ENCODE results near the gene CABP4. TPM values are rescaled to one million over a fixed set of nuclear protein-coding genes. Genes with fewer than 3 reads are reported as not detected.

The CABP4 gene
- total RNA-seq, 1 donor from 2014 or later, result 0.17 TPM

DNA sequence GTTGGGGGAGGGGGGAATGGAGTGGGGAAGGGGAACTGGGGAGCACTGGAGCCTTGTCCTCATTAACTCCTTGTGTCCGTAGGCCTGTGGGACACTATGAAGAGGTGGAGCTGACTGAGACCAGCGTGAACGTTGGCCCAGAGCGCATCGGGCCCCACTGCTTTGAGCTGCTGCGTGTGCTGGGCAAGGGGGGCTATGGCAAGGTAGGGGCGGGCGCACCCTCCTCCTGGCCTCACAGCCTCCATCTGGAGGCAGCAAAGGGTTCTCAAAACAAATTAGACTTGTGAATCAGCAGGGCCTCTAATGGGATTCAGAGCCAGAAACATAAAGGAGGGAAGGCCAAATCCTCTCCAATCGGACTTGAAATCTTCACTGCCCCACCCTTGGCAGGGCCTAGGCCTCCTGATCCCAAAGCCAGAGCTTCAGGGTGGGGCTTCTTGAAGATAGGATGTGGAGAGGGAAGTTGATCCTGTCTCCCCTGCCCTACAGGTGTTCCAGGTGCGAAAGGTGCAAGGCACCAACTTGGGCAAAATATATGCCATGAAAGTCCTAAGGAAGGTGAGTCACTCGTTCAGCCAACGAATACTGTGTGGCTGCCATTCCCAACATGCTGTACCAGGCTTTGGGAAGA is 26.0 kb upstream of the CABP4 start:
- H3K4me3 ChIP-seq (ENCODE audit: low read depth, low read length), result peak overlapping the region; percentile 64
- no peaks in the 10 kb centered on the region for H3K36me3 ChIP-seq (ENCODE audit: control insufficient read depth, insufficient read depth, low read length)
- TF ChIP-seq CTCF (IDR thresholded peaks at IDR 0.05; ENCODE audit: insufficient read depth, low read length, poor library complexity, severe bottlenecking), result no peak
- DNase-seq (ENCODE audit: low read depth), result no peak
- H3K27me3 ChIP-seq (ENCODE audit: control insufficient read depth, insufficient read depth, low read length), result no peaks in the 10 kb centered on the region

DNA sequence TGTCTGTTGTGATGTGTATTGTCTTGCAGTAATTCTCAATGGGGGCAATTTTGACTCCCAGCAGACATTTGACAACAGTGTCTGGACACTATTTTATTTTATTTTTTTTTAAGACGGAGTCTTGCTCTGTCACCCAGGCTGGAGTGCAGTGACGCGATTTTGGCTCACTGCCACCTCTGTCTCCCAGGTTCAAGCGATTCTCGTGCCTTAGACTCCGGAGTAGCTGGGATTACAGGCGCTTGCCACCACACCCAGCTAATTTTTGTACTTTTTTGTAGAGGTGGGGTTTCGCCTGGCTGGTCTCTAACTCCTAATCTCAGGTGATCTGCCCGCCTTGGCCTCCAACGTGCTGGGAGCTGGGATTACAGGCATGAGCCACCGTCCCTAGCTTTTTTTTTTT is 25.4 kb upstream of the CABP4 start:
- no peaks in the 10 kb centered on the region for H3K36me3 ChIP-seq (ENCODE audit: control insufficient read depth, insufficient read depth, low read length)
- no peak overlapping the region for H3K4me3 ChIP-seq (ENCODE audit: low read depth, low read length)
- TF ChIP-seq CTCF (IDR thresholded peaks at IDR 0.05; ENCODE audit: insufficient read depth, low read length, poor library complexity, severe bottlenecking), result no peak
- no peaks in the 10 kb centered on the region for H3K27me3 ChIP-seq (ENCODE audit: control insufficient read depth, insufficient read depth, low read length)
- DNase-seq (ENCODE audit: low read depth), result no peak

DNA sequence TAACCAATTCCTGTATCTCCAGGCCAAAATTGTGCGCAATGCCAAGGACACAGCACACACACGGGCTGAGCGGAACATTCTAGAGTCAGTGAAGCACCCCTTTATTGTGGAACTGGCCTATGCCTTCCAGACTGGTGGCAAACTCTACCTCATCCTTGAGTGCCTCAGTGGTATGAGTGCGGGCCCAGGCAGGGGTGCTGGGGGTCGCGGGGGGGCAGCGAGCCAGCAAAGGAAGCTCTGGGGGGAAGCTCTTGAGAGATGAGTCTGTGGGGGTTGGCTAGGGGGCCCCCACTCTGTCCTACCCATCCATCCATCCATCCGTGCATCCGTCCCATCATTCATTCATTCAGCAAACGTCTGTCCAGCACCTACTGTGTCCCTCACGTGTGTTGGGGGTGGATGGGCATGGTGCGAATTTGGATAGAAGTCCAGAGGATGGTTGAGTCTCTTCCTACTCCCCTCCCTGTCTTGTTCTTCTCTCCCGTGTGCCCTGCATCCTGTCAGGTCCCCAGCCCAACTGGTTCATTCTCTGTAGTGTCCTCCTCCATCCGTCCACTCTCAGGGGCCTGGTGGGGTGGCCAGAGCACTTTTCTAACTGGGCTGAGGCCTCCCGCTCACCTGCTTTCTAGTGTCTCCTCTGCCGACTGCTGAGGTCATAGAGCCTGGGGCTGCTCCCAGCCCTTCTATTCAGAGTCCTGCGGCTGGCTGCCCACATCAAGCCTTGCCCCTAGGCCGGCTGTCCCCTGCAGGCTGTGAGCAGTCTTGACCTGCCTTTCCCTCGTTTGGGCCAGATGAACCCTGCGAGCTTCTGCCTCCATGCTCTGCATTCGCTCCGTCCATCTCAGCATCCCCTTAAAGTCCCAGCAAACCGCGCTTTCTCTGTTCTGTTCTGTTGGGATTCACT is 23.6 kb upstream of the CABP4 start:
- TF ChIP-seq CTCF (IDR thresholded peaks at IDR 0.05; ENCODE audit: insufficient read depth, low read length, poor library complexity, severe bottlenecking), result no peak
- no peak for DNase-seq (ENCODE audit: low read depth)
- no peaks in the 10 kb centered on the region for H3K27me3 ChIP-seq (ENCODE audit: control insufficient read depth, insufficient read depth, low read length)
- H3K4me3 ChIP-seq (ENCODE audit: low read depth, low read length), result no peak overlapping the region
- H3K36me3 ChIP-seq (ENCODE audit: control insufficient read depth, insufficient read depth, low read length), result no peaks in the 10 kb centered on the region

DNA sequence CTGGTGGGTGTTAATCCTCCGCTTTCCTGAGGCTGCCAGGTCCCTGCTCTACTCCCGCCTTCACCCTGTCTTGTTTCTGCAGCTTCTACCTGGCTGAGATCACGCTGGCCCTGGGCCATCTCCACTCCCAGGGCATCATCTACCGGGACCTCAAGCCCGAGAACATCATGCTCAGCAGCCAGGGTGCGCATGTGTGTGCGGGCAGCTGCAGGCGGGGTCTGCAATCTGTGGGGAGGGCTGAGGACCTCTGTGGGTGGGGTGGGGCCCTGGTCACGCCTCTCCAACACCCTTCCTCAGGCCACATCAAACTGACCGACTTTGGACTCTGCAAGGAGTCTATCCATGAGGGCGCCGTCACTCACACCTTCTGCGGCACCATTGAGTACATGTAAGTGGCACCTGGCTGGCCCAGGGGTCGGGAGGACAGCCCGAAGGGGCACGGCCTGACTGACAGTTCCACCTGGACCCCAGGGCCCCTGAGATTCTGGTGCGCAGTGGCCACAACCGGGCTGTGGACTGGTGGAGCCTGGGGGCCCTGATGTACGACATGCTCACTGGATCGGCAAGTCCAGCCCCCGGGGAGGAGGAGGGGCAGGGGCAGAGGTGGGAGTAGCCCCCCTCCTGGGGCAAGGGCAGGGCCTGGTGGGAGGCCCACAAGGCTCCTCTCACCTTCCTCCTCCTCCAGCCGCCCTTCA is 22.4 kb upstream of the CABP4 start:
- TF ChIP-seq CTCF (IDR thresholded peaks at IDR 0.05; ENCODE audit: insufficient read depth, low read length, poor library complexity, severe bottlenecking), result no peak
- no peak for DNase-seq (ENCODE audit: low read depth)
- H3K27me3 ChIP-seq (ENCODE audit: control insufficient read depth, insufficient read depth, low read length), result no peaks in the 10 kb centered on the region
- peaks cover 2% of the 10 kb centered on the region for H3K36me3 ChIP-seq (ENCODE audit: control insufficient read depth, insufficient read depth, low read length)
- H3K4me3 ChIP-seq (ENCODE audit: low read depth, low read length), result no peak overlapping the region

DNA sequence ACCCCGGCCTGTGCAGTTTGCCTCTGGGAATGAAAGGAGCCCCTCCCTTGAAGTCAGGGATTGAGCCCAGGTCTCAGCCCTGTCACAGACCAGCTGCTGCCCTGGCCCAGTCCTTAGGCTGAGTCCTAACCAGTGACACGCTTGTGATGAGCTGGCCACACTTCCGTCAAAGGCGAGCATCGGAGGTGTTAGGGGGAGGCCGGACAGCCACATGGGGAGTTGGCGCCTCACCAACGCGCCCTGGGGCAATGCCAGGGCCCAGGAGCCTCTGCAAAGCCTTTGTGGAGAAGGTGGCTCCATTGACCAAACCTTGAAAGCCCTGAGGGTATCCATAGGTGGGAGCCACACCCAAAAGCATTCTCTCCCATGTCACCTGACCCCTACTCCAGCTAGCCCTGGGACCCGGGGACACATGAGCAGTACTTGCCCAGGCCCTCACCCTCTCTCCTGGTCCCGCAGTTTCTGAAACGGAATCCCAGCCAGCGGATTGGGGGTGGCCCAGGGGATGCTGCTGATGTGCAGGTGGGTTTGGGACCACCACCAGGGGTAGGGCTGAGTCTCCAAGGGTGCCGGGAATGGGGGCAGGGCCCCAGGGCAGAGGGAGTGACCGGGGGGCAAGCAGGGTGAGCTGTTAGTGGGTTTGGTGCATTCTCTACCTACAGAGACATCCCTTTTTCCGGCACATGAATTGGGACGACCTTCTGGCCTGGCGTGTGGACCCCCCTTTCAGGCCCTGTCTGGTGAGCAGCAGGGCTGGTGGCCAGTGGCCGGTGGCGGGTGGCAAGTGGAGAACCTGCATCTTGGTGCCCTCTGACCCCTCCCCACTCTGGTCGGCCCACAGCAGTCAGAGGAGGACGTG is 21.4 kb upstream of the CABP4 start:
- H3K4me3 ChIP-seq (ENCODE audit: low read depth, low read length), result no peak overlapping the region
- no peaks in the 10 kb centered on the region for H3K27me3 ChIP-seq (ENCODE audit: control insufficient read depth, insufficient read depth, low read length)
- H3K36me3 ChIP-seq (ENCODE audit: control insufficient read depth, insufficient read depth, low read length), result peaks cover 2% of the 10 kb centered on the region
- TF ChIP-seq CTCF (IDR thresholded peaks at IDR 0.05; ENCODE audit: insufficient read depth, low read length, poor library complexity, severe bottlenecking), result no peak
- no peak for DNase-seq (ENCODE audit: low read depth)

Data from kidney epithelial cell (primary cell).